SK-N-SH (cell line): ENCODE data around the gene DNAH5. TPM values are rescaled to one million over a fixed set of nuclear protein-coding genes. Genes with fewer than 3 reads are reported as not detected.

Experiments
- CTCF ChIA-PET: fragments of 300-600, 350-600 bp; formaldehyde crosslinking; extraction: SDS; loops from one replicate; lab custom pipeline; 2021; lab: Yijun Ruan, JAX
- POLR2A ChIA-PET: fragments of 350-600 bp; sonication (Branson Sonifier 250); formaldehyde crosslinking; extraction: SDS; loops from one replicate; lab custom pipeline; 2020; ENCODE audit warnings: antibody characterized with exemption, inconsistent platforms; lab: Yijun Ruan, JAX
- DNase-seq: peaks from one replicate; pipeline ENCODE4 v3.0.0; 2012
- H2AFZ ChIP-seq: fragments of 200-600 bp; sonication (generic); 2 replicates; pipeline ENCODE4 v1.8.1; 2016; ENCODE audit warnings: antibody characterized with exemption, mild to moderate bottlenecking, low read depth
- H3F3A ChIP-seq: fragments of 200-600 bp; sonication (generic); replicated peaks from 2 replicates; pipeline ENCODE3; 2016; ENCODE audit warnings: antibody characterized with exemption, mild to moderate bottlenecking; ENCODE audit not compliant: insufficient read depth
- H3K27ac ChIP-seq, 2 experiments: fragments of 200-500 bp in 1 of 2; fragments of 200-600 bp in 1 of 2; sonication (Bioruptor generic) in 1 of 2; sonication (generic), shearing (Covaris generic) in 1 of 2; 2 replicates each; pipeline versions ENCODE4 v1.5.1 to v1.6.1; 2014 to 2016; ENCODE audit warnings: low read depth in 2 of 2, inconsistent platforms in 1 of 2, low read length in 1 of 2, mild to moderate bottlenecking in 1 of 2, mixed read lengths in 1 of 2
- H3K27me3 ChIP-seq: fragments of 200-600 bp; sonication (generic), shearing (Covaris generic); 2 replicates; pipeline ENCODE4 v1.6.1; 2016; ENCODE audit warnings: mixed run types; ENCODE audit not compliant: insufficient read depth
- H3K36me3 ChIP-seq, 2 experiments: fragments of 200-500 bp in 1 of 2; fragments of 200-600 bp in 1 of 2; sonication (Bioruptor generic) in 1 of 2; sonication (generic) in 1 of 2; replicated peaks in 1 of 2; 2 replicates each; pipeline versions ENCODE3 to v1.5.1; 2014 to 2016; ENCODE audit warnings: low read length in 1 of 2, mild to moderate bottlenecking in 1 of 2; ENCODE audit not compliant: insufficient read depth in 2 of 2, control insufficient read depth in 1 of 2
- H3K4me1 ChIP-seq, 2 experiments: fragments of 200-500 bp in 1 of 2; fragments of 200-600 bp in 1 of 2; sonication (Bioruptor generic) in 1 of 2; sonication (generic), shearing (Covaris generic) in 1 of 2; 2 replicates each; pipeline versions ENCODE4 v1.5.1 to v1.6.1; 2014 to 2016; ENCODE audit warnings: low read depth in 1 of 2, low read length in 1 of 2, mixed run types in 1 of 2; ENCODE audit not compliant: insufficient read depth in 2 of 2, control insufficient read depth in 1 of 2
- H3K4me2 ChIP-seq: fragments of 200-600 bp; sonication (generic), shearing (Covaris generic); 2 replicates; pipeline ENCODE4 v1.6.1; 2017; ENCODE audit warnings: mixed run types
- H3K4me3 ChIP-seq, 2 experiments: fragments of 200-500 bp in 1 of 2; fragments of 200-600 bp in 1 of 2; sonication (Bioruptor generic) in 1 of 2; sonication (generic), shearing (Covaris generic) in 1 of 2; 2 replicates each; pipeline versions ENCODE4 v1.5.1 to v1.8.1; 2014 to 2016; ENCODE audit warnings: low read depth in 2 of 2, inconsistent platforms in 1 of 2, low read length in 1 of 2, mild to moderate bottlenecking in 1 of 2, mixed read lengths in 1 of 2, moderate library complexity in 1 of 2
- H3K79me2 ChIP-seq: fragments of 200-600 bp; sonication (generic); 2 replicates; pipeline ENCODE4 v1.8.1; 2017; ENCODE audit warnings: mild to moderate bottlenecking; ENCODE audit not compliant: insufficient read depth
- H3K9ac ChIP-seq: fragments of 200-600 bp; sonication (generic); 2 replicates; pipeline ENCODE4 v1.6.1; 2017; ENCODE audit warnings: mixed run types
- H3K9me2 ChIP-seq: fragments of 200-600 bp; sonication (generic); 2 replicates; pipeline ENCODE4 v1.6.1; 2017; ENCODE audit warnings: mixed run types
- H3K9me3 ChIP-seq: fragments of 200-600 bp; sonication (generic); 2 replicates; pipeline ENCODE4 v1.6.1; 2017; ENCODE audit warnings: mixed run types, mild to moderate bottlenecking, moderate library complexity
- H4K20me1 ChIP-seq: fragments of 200-600 bp; sonication (generic); 2 replicates; pipeline ENCODE4 v1.6.1; 2017; ENCODE audit warnings: mild to moderate bottlenecking, mixed run types; ENCODE audit not compliant: insufficient read depth
- EP300 ChIP-seq, 2 experiments: IDR thresholded peaks; 2 replicates each; pipeline versions ENCODE4 v1.4.0 to v1.6.1; 2012; ENCODE audit warnings: borderline replicate concordance in 1 of 2, low read depth in 1 of 2, low read length in 1 of 2
- FOSL2 ChIP-seq: IDR thresholded peaks from 2 replicates; pipeline ENCODE4 v1.4.0; 2012; ENCODE audit warnings: low read depth, mild to moderate bottlenecking, moderate library complexity, borderline replicate concordance
- FOXM1 ChIP-seq: IDR thresholded peaks from 2 replicates; pipeline ENCODE4 v1.4.0; 2012; ENCODE audit warnings: low read depth, mild to moderate bottlenecking
- GABPA ChIP-seq: IDR thresholded peaks from 2 replicates; pipeline ENCODE4 v1.4.0; 2012; ENCODE audit warnings: low read depth, mild to moderate bottlenecking
- MXI1 ChIP-seq: IDR thresholded peaks from 2 replicates; pipeline ENCODE4 v1.6.1; 2012; ENCODE audit warnings: mild to moderate bottlenecking, low read depth, low read length, improper control_type of control experiment
- POLR2AphosphoS5 ChIP-seq: IDR thresholded peaks from 2 replicates; pipeline ENCODE4 v1.6.1; 2012; ENCODE audit warnings: low read depth, low read length
- RAD21 ChIP-seq: IDR thresholded peaks from 2 replicates; pipeline ENCODE4 v1.6.1; 2012; ENCODE audit warnings: mild to moderate bottlenecking, low read length
- SIN3A ChIP-seq: IDR thresholded peaks from 2 replicates; pipeline ENCODE4 v1.6.1; 2012; ENCODE audit warnings: low read depth, mild to moderate bottlenecking, low read length, moderate library complexity, borderline replicate concordance
- TEAD4 ChIP-seq: IDR thresholded peaks from 2 replicates; pipeline ENCODE4 v1.4.0; 2012; ENCODE audit warnings: mild to moderate bottlenecking, borderline replicate concordance; ENCODE audit not compliant: insufficient read depth
- WGBS: methylation state at CpG from one replicate; pipeline ENCODE4 v1.1.6; 2017; ENCODE audit warnings: low lambda C conversion rate; 5-methylcytosine and 5-hydroxymethylcytosine counted together
- polyA plus RNA-seq, 3 experiments: library from polyadenylated mRNA; depleted of rRNA; stranded (reverse); fragments of >200 nt; gene quantifications; 2 replicates each; pipeline ENCODE4 v1.2.3, GENCODE V29; 2012
- TF ChIP-seq, protein P1 (sequence below): IDR thresholded peaks from 2 replicates; pipeline ENCODE4 v1.6.1; 2012; ENCODE audit warnings: mild to moderate bottlenecking, low read depth, low read length, moderate library complexity
- TF ChIP-seq, protein P2 (sequence below): fragments of 150-350 bp; IDR thresholded peaks from 2 replicates; pipeline ENCODE4 v1.6.1; 2017; ENCODE audit warnings: antibody characterized with exemption, low read length, low read depth, borderline replicate concordance
- TF ChIP-seq, protein P3 (sequence below): IDR thresholded peaks from 2 replicates; pipeline ENCODE4 v1.4.0; 2012; ENCODE audit warnings: low read depth, borderline replicate concordance
- TF ChIP-seq, protein P4 (sequence below): IDR thresholded peaks from 2 replicates; pipeline ENCODE4 v1.4.0; 2012; ENCODE audit warnings: low read depth, borderline replicate concordance
- TF ChIP-seq, protein P5 (sequence below): fragments of 150-350 bp; IDR thresholded peaks from 2 replicates; pipeline ENCODE4 v1.6.1; 2016; ENCODE audit warnings: mild to moderate bottlenecking, low read depth, low read length
- TF ChIP-seq, protein P6 (sequence below): IDR thresholded peaks from 2 replicates; pipeline ENCODE4; 2012

Gene DNAH5
- polyA plus RNA-seq, 1 of the 3 experiments (the other 2 are of a cell fraction), result 0.74 TPM

DNA sequence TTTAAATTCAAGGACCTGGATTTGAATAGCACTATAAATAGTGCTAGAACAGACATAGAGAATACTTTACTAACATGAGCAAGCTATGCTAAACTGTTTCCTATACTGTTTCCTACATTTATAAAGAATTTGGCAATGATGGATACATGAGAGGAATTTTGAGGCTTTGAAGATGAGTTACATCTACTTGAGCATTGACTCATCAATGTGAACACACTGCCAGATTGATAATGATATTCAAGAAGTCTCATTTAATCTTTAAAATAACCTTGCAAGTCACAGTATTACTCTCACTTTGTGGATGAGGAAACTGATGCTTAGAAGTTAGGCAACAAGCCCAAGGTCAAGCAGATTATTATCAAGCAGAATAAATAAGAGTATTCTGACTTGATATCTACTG, 281.9 kb downstream of the DNAH5 start (continued):
- TF ChIP-seq, protein P1, sequence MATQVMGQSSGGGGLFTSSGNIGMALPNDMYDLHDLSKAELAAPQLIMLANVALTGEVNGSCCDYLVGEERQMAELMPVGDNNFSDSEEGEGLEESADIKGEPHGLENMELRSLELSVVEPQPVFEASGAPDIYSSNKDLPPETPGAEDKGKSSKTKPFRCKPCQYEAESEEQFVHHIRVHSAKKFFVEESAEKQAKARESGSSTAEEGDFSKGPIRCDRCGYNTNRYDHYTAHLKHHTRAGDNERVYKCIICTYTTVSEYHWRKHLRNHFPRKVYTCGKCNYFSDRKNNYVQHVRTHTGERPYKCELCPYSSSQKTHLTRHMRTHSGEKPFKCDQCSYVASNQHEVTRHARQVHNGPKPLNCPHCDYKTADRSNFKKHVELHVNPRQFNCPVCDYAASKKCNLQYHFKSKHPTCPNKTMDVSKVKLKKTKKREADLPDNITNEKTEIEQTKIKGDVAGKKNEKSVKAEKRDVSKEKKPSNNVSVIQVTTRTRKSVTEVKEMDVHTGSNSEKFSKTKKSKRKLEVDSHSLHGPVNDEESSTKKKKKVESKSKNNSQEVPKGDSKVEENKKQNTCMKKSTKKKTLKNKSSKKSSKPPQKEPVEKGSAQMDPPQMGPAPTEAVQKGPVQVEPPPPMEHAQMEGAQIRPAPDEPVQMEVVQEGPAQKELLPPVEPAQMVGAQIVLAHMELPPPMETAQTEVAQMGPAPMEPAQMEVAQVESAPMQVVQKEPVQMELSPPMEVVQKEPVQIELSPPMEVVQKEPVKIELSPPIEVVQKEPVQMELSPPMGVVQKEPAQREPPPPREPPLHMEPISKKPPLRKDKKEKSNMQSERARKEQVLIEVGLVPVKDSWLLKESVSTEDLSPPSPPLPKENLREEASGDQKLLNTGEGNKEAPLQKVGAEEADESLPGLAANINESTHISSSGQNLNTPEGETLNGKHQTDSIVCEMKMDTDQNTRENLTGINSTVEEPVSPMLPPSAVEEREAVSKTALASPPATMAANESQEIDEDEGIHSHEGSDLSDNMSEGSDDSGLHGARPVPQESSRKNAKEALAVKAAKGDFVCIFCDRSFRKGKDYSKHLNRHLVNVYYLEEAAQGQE, result no peak
- TF ChIP-seq FOXM1 (no peak), POLR2AphosphoS5 (no peak), TEAD4 (no peak), FOSL2 (no peak), EP300 (IDR thresholded peaks at IDR 0.05; ENCODE audit: borderline replicate concordance in 1 of 2, low read depth in 1 of 2, low read length in 1 of 2) (no peak)
- TF ChIP-seq, protein P2, sequence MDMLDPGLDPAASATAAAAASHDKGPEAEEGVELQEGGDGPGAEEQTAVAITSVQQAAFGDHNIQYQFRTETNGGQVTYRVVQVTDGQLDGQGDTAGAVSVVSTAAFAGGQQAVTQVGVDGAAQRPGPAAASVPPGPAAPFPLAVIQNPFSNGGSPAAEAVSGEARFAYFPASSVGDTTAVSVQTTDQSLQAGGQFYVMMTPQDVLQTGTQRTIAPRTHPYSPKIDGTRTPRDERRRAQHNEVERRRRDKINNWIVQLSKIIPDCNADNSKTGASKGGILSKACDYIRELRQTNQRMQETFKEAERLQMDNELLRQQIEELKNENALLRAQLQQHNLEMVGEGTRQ, result no peak

DNA sequence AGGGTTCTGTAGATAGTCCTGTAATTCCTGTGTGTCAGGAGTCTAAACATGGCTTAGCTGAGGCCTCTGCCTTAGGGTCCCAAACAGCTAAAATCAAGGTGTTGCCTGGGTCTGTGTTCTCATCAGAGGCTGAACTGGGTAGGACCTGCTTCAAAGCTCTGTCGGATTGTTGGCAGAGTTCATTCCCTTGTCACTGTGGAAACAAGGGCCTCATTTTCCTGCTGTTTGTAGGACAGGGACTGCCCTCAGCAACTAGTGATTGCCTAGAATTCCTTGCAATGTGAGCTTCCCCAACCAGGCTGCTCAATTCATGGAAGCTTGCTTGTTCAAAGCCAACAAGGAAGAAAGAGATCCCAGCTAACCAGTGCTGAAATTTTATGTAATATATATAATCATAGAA, 283.2 kb downstream of the DNAH5 start:
- Histone ChIP-seq H3K9me3 (no peaks in the 10 kb centered on the region), H3F3A (no peaks in the 10 kb centered on the region), H3K9me2 (no peaks in the 10 kb centered on the region), H4K20me1 (no peaks in the 10 kb centered on the region), H3K27ac (no peak overlapping the region), H3K4me2 (no peak overlapping the region), H3K4me3 (no peak overlapping the region), H3K4me1 (no peaks in the 10 kb centered on the region), H2AFZ (no peak overlapping the region), H3K27me3 (peaks cover 8% of the 10 kb centered on the region; the same call in 1 of the 2 replicates), H3K79me2 (no peaks in the 10 kb centered on the region), H3K9ac (no peak overlapping the region), H3K36me3 (no peaks in the 10 kb centered on the region)
- TF ChIP-seq GABPA (no peak), TEAD4 (no peak), SIN3A (no peak), MXI1 (no peak), RAD21 (no peak)
- TF ChIP-seq, protein P3, sequence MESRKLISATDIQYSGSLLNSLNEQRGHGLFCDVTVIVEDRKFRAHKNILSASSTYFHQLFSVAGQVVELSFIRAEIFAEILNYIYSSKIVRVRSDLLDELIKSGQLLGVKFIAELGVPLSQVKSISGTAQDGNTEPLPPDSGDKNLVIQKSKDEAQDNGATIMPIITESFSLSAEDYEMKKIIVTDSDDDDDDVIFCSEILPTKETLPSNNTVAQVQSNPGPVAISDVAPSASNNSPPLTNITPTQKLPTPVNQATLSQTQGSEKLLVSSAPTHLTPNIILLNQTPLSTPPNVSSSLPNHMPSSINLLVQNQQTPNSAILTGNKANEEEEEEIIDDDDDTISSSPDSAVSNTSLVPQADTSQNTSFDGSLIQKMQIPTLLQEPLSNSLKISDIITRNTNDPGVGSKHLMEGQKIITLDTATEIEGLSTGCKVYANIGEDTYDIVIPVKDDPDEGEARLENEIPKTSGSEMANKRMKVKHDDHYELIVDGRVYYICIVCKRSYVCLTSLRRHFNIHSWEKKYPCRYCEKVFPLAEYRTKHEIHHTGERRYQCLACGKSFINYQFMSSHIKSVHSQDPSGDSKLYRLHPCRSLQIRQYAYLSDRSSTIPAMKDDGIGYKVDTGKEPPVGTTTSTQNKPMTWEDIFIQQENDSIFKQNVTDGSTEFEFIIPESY, result no peak
- TF ChIP-seq, protein P4, sequence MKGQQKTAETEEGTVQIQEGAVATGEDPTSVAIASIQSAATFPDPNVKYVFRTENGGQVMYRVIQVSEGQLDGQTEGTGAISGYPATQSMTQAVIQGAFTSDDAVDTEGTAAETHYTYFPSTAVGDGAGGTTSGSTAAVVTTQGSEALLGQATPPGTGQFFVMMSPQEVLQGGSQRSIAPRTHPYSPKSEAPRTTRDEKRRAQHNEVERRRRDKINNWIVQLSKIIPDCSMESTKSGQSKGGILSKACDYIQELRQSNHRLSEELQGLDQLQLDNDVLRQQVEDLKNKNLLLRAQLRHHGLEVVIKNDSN, result no peak
- TF ChIP-seq, protein P2, result no peak
- TF ChIP-seq, protein P5, sequence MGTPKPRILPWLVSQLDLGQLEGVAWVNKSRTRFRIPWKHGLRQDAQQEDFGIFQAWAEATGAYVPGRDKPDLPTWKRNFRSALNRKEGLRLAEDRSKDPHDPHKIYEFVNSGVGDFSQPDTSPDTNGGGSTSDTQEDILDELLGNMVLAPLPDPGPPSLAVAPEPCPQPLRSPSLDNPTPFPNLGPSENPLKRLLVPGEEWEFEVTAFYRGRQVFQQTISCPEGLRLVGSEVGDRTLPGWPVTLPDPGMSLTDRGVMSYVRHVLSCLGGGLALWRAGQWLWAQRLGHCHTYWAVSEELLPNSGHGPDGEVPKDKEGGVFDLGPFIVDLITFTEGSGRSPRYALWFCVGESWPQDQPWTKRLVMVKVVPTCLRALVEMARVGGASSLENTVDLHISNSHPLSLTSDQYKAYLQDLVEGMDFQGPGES, result no peak
- TF ChIP-seq, protein P6, sequence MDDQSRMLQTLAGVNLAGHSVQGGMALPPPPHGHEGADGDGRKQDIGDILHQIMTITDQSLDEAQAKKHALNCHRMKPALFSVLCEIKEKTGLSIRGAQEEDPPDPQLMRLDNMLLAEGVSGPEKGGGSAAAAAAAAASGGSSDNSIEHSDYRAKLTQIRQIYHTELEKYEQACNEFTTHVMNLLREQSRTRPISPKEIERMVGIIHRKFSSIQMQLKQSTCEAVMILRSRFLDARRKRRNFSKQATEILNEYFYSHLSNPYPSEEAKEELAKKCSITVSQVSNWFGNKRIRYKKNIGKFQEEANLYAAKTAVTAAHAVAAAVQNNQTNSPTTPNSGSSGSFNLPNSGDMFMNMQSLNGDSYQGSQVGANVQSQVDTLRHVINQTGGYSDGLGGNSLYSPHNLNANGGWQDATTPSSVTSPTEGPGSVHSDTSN, result no peak
- DNase-seq, result no peak
- 0% methylated on average over 1 of the region's 1 CpG for WGBS
- ChIA-PET POLR2A (no interaction called here), CTCF (no interaction called here)
